Kidney epithelial cell (primary cell): ENCODE measurements around the gene ELOVL5. TPM values are rescaled to one million over a fixed set of nuclear protein-coding genes. Genes with fewer than 3 reads are reported as not detected.
A peak's percentile ranks its signal among the peaks of the same experiment; 100 is the strongest.

Experiments
- DNase-seq: peaks from one replicate; pipeline ENCODE4 v3.0.0-alpha.2; 2010; ENCODE audit warnings: low read depth
- H3K27me3 ChIP-seq: 2 replicates; pipeline ENCODE4 v1.6.0; 2011; ENCODE audit warnings: low read length; ENCODE audit not compliant: control insufficient read depth, insufficient read depth
- H3K36me3 ChIP-seq: 2 replicates; pipeline ENCODE4 v1.5.1; 2011; ENCODE audit warnings: low read length; ENCODE audit not compliant: control insufficient read depth, insufficient read depth
- H3K4me3 ChIP-seq: 2 replicates; pipeline ENCODE4 v1.5.1; 2011; ENCODE audit warnings: low read depth, mild to moderate bottlenecking, control low read depth, low read length
- total RNA-seq: library from RNA; depleted of rRNA; stranded (reverse); fragments of >200 nt; gene quantifications from 2 replicates; pipeline ENCODE4 v1.2.3, GENCODE V29; 2015
- TF ChIP-seq, protein P1 (sequence below): IDR thresholded peaks from 2 replicates; pipeline ENCODE4 v1.5.1; 2011; ENCODE audit warnings: mild to moderate bottlenecking, moderate library complexity, low read length, control low read depth, inconsistent platforms; ENCODE audit not compliant: insufficient read depth, poor library complexity, severe bottlenecking

The ELOVL5 gene
- total RNA-seq, 1 donor from 2014 or later = 63.6 TPM

- DNase-seq = no peak
- TF ChIP-seq, protein P1, sequence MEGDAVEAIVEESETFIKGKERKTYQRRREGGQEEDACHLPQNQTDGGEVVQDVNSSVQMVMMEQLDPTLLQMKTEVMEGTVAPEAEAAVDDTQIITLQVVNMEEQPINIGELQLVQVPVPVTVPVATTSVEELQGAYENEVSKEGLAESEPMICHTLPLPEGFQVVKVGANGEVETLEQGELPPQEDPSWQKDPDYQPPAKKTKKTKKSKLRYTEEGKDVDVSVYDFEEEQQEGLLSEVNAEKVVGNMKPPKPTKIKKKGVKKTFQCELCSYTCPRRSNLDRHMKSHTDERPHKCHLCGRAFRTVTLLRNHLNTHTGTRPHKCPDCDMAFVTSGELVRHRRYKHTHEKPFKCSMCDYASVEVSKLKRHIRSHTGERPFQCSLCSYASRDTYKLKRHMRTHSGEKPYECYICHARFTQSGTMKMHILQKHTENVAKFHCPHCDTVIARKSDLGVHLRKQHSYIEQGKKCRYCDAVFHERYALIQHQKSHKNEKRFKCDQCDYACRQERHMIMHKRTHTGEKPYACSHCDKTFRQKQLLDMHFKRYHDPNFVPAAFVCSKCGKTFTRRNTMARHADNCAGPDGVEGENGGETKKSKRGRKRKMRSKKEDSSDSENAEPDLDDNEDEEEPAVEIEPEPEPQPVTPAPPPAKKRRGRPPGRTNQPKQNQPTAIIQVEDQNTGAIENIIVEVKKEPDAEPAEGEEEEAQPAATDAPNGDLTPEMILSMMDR = no peak
- no peak overlapping the region for H3K4me3 ChIP-seq
- no peaks in the 10 kb centered on the region for H3K27me3 ChIP-seq
- H3K36me3 ChIP-seq = no peaks in the 10 kb centered on the region
Observed at GRCh38 chr6:53252177-53252692, 96.5 kb downstream of the ELOVL5 start.

GRCh38 chr6:53251033-53251672 lies 97.6 kb downstream of the ELOVL5 start:
- H3K4me3 ChIP-seq = no peak overlapping the region
- TF ChIP-seq, protein P1 = no peak
- no peak for DNase-seq
- H3K27me3 ChIP-seq = no peaks in the 10 kb centered on the region
- no peaks in the 10 kb centered on the region for H3K36me3 ChIP-seq

GRCh38 chr6:53250176-53251032 lies 98.3 kb downstream of the ELOVL5 start:
- Histone ChIP-seq H3K4me3 (no peak overlapping the region), H3K36me3 (no peaks in the 10 kb centered on the region), H3K27me3 (no peaks in the 10 kb centered on the region)
- DNase-seq = peak; percentile 55
- TF ChIP-seq, protein P1 = no peak

DNA sequence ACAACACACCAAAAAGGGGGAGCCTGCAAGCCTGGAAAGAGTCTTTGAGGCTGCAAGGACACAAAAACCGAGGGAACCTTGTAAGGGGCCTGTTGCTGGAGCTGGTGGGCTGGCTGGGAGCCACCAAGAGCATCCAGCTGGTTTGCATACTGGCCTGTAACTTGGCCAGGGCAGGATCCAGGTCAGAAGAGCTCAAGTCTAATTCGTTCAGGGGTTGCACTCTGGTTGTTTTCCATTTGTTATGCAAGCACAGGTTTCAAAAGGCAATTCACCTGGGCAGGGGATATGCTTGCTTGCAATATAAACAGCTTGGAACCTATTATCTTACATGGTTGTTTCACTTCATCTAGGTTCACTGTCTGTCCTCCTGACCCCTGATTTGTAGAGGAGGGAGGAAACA lies 101.8 kb downstream of the ELOVL5 start:
- no peak for DNase-seq
- Histone ChIP-seq H3K27me3 (no peaks in the 10 kb centered on the region), H3K36me3 (no peaks in the 10 kb centered on the region), H3K4me3 (no peak overlapping the region)
- TF ChIP-seq, protein P1 = no peak

- no peaks in the 10 kb centered on the region for H3K36me3 ChIP-seq
- no peaks in the 10 kb centered on the region for H3K27me3 ChIP-seq
- TF ChIP-seq, protein P1 = no peak
- no peak for DNase-seq
- no peak overlapping the region for H3K4me3 ChIP-seq
Observed at GRCh38 chr6:53244958-53245357, 103.8 kb downstream of the ELOVL5 start.
